ENCODE measurements around the gene KIF12. TPM values are rescaled to one million over a fixed set of nuclear protein-coding genes. Genes with fewer than 3 reads are reported as not detected.
A peak's percentile ranks its signal among the peaks of the same experiment; 100 is the strongest.

Gene KIF12
- total and polyA plus RNA-seq, 2 of the 13 experiments (the other 11 are each of a cell fraction or from before 2014, with no cell fraction given): 1.8 to 12.5 TPM

GRCh38 chr9:114078021-114078780, 20.9 kb downstream of the KIF12 start, which contains the start of gene AMBP (continued):
- TF ChIP-seq GPBP1L1 (CRISPR knock-in tag; IDR thresholded peaks at IDR 0.05): no peak
- TF ChIP-seq ZFP91 (CRISPR knock-in tag; IDR thresholded peaks at IDR 0.05; ENCODE audit: borderline replicate concordance): peak; percentile 91
- no peak for TF ChIP-seq IKZF4 (CRISPR knock-in tag; IDR thresholded peaks at IDR 0.05; ENCODE audit: borderline replicate concordance, low read depth, not compliant biosample characterization)
- TF ChIP-seq ARHGAP35 (CRISPR knock-in tag; IDR thresholded peaks at IDR 0.05; ENCODE audit: borderline replicate concordance): peak; percentile 53; the same call in 1 of the 2 replicates
- TF ChIP-seq CENPT (CRISPR knock-in tag; IDR thresholded peaks at IDR 0.05; ENCODE audit: low read depth): no peak
- TF ChIP-seq ZNF317 (CRISPR knock-in tag; IDR thresholded peaks at IDR 0.05): peak; percentile 94
- peak; percentile 83 for TF ChIP-seq YY1 (IDR thresholded peaks at IDR 0.05; ENCODE audit: insufficient read depth, insufficient replicate concordance, low read depth, low read length)
- peak; percentile 99 for TF ChIP-seq TARDBP (CRISPR knock-in tag; IDR thresholded peaks at IDR 0.05)
- no peak for TF ChIP-seq RNF219 (CRISPR knock-in tag; IDR thresholded peaks at IDR 0.05)
- no peak for TF ChIP-seq ZNF180 (CRISPR knock-in tag; IDR thresholded peaks at IDR 0.05; ENCODE audit: borderline replicate concordance, low read depth)
- no peak for TF ChIP-seq ZNF841 (CRISPR knock-in tag; IDR thresholded peaks at IDR 0.05; ENCODE audit: borderline replicate concordance)
- TF ChIP-seq HOXA9 (CRISPR knock-in tag; IDR thresholded peaks at IDR 0.05; ENCODE audit: borderline replicate concordance): no peak
- peak; percentile 90; the same call in 1 of the 2 replicates for TF ChIP-seq ZNF776 (CRISPR knock-in tag; IDR thresholded peaks at IDR 0.05)
- TF ChIP-seq TCF12 (IDR thresholded peaks at IDR 0.05): no peak
- TF ChIP-seq TCF12 (CRISPR knock-in tag; IDR thresholded peaks at IDR 0.05): peak; percentile 99
- peak; percentile 89; the same call in 1 of the 2 replicates for TF ChIP-seq ZNF10 (CRISPR knock-in tag; IDR thresholded peaks at IDR 0.05; ENCODE audit: borderline replicate concordance, low read depth)
- TF ChIP-seq ZMAT5 (CRISPR knock-in tag; IDR thresholded peaks at IDR 0.05; ENCODE audit: borderline replicate concordance, low read depth): no peak
- TF ChIP-seq BATF2 (CRISPR knock-in tag; IDR thresholded peaks at IDR 0.05): no peak
- peak; percentile 52; the same call in 1 of the 2 replicates for TF ChIP-seq WIZ (CRISPR knock-in tag; IDR thresholded peaks at IDR 0.05)
- no peak for TF ChIP-seq TAF15 (IDR thresholded peaks at IDR 0.05; ENCODE audit: low read depth, low read length, poor library complexity, severe bottlenecking)
